SK-N-SH treated with all-trans-retinoic acid at 6 μM for 48 hours (cell line): ENCODE results near the gene TALDO1.

Experiments
- TCF4 ChIP-seq: fragments of 250-450 bp; sonication (Bioruptor Pico); IDR thresholded peaks from 2 replicates; pipeline ENCODE4 v1.8.0; 2021; ENCODE audit warnings: mild to moderate bottlenecking, moderate library complexity, borderline replicate concordance
- TOX ChIP-seq: fragments of 250-450 bp; sonication (Bioruptor Pico); IDR thresholded peaks from 2 replicates; pipeline ENCODE4 v1.8.0; 2021; ENCODE audit warnings: mild to moderate bottlenecking, moderate library complexity, borderline replicate concordance
- ZFP3 ChIP-seq: fragments of 250-450 bp; sonication (Bioruptor Pico); IDR thresholded peaks from 2 replicates; pipeline ENCODE4 v1.5.0; 2020; ENCODE audit warnings: mild to moderate bottlenecking, moderate library complexity
- ZFP30 ChIP-seq: fragments of 450-650 bp; formaldehyde crosslinking; IDR thresholded peaks from 2 replicates; pipeline ENCODE4 v1.5.0; 2022; ENCODE audit warnings: mild to moderate bottlenecking, moderate library complexity
- TF ChIP-seq, protein P1 (sequence below): fragments of 250-450 bp; sonication (Bioruptor Pico); IDR thresholded peaks from 2 replicates; pipeline ENCODE4 v1.5.1; 2020; ENCODE audit warnings: low read depth, mild to moderate bottlenecking, moderate library complexity

DNA sequence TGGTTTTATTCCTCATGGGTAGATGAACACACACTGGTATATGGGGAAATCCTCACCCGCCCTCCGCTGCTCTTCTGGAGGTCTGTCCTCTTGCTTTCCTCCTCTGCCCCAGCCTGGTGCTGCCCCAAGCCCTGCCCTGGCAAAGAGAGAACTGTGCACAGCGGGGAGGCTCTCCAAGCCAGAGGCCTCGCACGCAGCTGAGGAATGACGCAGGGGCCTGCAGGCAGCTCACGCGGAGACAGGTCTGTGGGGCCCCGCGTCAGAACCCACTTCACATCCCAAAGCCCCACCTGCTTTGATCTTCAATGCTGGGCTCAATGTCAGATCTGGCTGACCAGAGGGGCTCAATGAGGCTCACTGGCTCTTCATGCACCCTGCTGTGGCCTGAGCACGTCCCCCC lies 20.0 kb downstream of the TALDO1 start:
- TF ChIP-seq TCF4 (CRISPR knock-in tag) (no peak), TOX (no peak), ZFP3 (CRISPR knock-in tag) (no peak), ZFP30 (CRISPR knock-in tag) (no peak)
- TF ChIP-seq, protein P1, sequence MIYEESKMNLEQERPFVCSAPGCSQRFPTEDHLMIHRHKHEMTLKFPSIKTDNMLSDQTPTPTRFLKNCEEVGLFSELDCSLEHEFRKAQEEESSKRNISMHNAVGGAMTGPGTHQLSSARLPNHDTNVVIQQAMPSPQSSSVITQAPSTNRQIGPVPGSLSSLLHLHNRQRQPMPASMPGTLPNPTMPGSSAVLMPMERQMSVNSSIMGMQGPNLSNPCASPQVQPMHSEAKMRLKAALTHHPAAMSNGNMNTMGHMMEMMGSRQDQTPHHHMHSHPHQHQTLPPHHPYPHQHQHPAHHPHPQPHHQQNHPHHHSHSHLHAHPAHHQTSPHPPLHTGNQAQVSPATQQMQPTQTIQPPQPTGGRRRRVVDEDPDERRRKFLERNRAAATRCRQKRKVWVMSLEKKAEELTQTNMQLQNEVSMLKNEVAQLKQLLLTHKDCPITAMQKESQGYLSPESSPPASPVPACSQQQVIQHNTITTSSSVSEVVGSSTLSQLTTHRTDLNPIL (CRISPR knock-in tag), result no peak
